Fibroblast of pulmonary artery (primary cell): ENCODE measurements around the gene UVRAG.
A peak's percentile ranks its signal among the peaks of the same experiment; 100 is the strongest.
"Not testable (repeated sequence)": the region's sequence is repeated elsewhere in the genome, so short reads cannot be mapped to it uniquely, and the experiment has no call there.

Source experiments
- DNase-seq: peaks from one replicate; pipeline ENCODE4 v3.0.0-alpha.2; 2010; ENCODE audit warnings: low read depth
- H3K4me3 ChIP-seq: replicated peaks from 2 replicates; pipeline ENCODE4 v1.5.1; 2011; ENCODE audit warnings: low read depth, mild to moderate bottlenecking, control low read depth, low read length, moderate library complexity
- CTCF ChIP-seq: IDR thresholded peaks from 2 replicates; pipeline ENCODE4 v1.5.1; 2011; ENCODE audit warnings: mild to moderate bottlenecking, control low read depth, low read length, inconsistent platforms; ENCODE audit errors: missing control alignments

Gene UVRAG

GRCh38 chr11:76069001-76069400 is 254.0 kb downstream of the UVRAG start:
- H3K4me3 ChIP-seq, result no peak overlapping the region
- TF ChIP-seq CTCF, result no peak
- peak; percentile 18 for DNase-seq

- TF ChIP-seq CTCF, result no peak
- no peak for DNase-seq
Measured at GRCh38 chr11:76071090-76071489, 256.1 kb downstream of the UVRAG start.

DNA sequence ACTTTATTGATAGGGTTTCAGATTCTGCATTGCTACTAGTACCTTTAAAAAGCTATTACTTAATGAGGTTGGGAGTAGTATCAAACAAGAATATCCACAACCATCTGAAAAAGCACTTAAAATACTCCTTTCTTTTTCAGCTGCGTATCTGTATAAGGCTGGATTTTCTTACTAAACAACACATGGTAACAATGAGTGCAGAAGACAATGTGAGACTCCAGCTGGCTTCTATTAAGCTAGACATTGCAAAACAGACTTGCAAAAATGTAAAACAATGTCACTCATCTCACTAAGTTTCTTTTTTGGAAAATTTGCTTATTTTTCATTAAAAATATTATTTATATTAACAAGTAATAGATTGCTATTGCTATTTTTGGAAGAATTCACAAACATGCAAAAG is 258.7 kb downstream of the UVRAG start:
- no peak overlapping the region for H3K4me3 ChIP-seq
- DNase-seq, result peak; percentile 86
- TF ChIP-seq CTCF, result no peak

More at GRCh38 chr11:76071090-76071489, 256.1 kb downstream of the UVRAG start:
- no peak overlapping the region for H3K4me3 ChIP-seq

DNA sequence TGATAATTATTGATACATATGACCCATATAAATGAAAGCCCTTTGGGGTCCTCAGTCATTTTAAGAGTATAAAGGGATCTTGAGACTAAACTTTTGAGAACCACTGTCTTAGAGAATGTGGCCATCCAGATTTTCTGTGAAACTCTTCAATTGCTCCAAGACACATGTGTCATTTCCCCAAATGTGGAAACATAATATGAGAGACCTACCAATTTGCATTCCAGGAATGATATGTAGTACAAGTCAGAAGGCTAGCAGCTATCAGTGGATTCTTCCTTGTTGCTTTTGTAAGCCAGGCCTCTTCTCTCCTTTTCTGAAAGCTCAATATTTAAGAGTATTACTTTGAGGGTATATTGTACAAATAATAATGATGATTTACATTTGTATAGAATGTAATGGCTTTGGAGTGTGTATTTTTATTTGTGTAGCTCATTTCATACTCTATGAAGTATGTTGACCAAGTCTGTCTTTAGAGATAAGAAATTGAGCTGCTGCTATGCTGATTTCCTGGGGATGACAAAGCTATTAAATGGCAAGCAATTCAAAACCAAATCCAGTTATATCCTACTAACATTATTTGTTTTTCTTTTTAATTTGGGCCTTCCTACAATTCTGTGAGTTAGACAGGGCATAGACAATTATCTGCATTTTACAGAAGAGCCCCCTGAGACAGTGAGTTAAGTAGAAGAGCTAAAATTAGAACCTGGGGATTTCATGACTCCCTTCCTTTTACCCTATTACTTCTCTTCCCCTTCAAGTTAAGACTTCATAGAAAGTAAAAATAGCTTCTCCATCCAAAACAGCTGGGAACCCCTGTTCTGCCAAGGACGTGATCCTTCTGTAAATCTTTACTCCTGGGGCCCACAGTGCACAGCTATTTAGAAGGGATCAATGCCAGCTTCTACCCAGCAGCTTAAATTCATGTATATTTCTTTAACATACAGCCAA is 259.4 kb downstream of the UVRAG start:
- DNase-seq, result peak; percentile 59
- no peak overlapping the region for H3K4me3 ChIP-seq
- TF ChIP-seq CTCF, result no peak

- H3K4me3 ChIP-seq, result no peak overlapping the region
- no peak for TF ChIP-seq CTCF
- DNase-seq, result peak; percentile 3
Measured at GRCh38 chr11:76075716-76076115, 260.7 kb downstream of the UVRAG start.

- not testable (repeated sequence) for DNase-seq, H3K4me3 ChIP-seq
Measured at GRCh38 chr11:76076253-76076652, 261.2 kb downstream of the UVRAG start.

- DNase-seq, result no peak
- no peak overlapping the region for H3K4me3 ChIP-seq
- TF ChIP-seq CTCF, result no peak
Measured at GRCh38 chr11:76076749-76077148, 261.7 kb downstream of the UVRAG start.
